Thoracic aorta (tissue), 2 donors: Measurements from ENCODE around the gene DAAM2. TPM values are rescaled to one million over a fixed set of nuclear protein-coding genes. Genes with fewer than 3 reads are reported as not detected.

ENCODE experiments used
- ATAC-seq: fragments of 150-250 bp; one replicate; pipeline ENCODE4 v1.8.0; 2017; ENCODE audit warnings: low read depth; ENCODE audit not compliant: insufficient number of reproducible peaks, low FRiP score
- DNase-seq: peaks from one replicate; pipeline ENCODE4 v3.0.0-alpha.2; 2020; ENCODE audit warnings: low spot score
- H3K27ac ChIP-seq, 2 donors: fragments of 200-600 bp; sonication (generic); 1 replicate in 1 of 2; 2 replicates in 1 of 2; pipeline ENCODE4 v1.5.1; 2016; ENCODE audit warnings: mild to moderate bottlenecking in 2 of 2, moderate library complexity in 2 of 2
- H3K27me3 ChIP-seq: fragments of 200-600 bp; sonication (generic); replicated peaks from 2 replicates; pipeline ENCODE4 v1.6.0; 2016; ENCODE audit warnings: mild to moderate bottlenecking; ENCODE audit not compliant: insufficient read depth
- H3K36me3 ChIP-seq: fragments of 200-600 bp; sonication (generic); one replicate; pipeline ENCODE4 v1.5.1; 2016
- H3K4me1 ChIP-seq, 2 donors: fragments of 200-600 bp; sonication (generic); 1 replicate in 1 of 2; 2 replicates in 1 of 2; pipeline versions ENCODE4 v1.5.1 to v1.6.0; 2016; ENCODE audit warnings: low read depth in 2 of 2, mild to moderate bottlenecking in 1 of 2; ENCODE audit not compliant: control insufficient read depth in 1 of 2
- H3K4me3 ChIP-seq: fragments of 200-600 bp; sonication (generic); 2 replicates; pipeline ENCODE4 v1.5.1; 2016; ENCODE audit warnings: mild to moderate bottlenecking
- H3K9me3 ChIP-seq: fragments of 200-600 bp; sonication (generic); 2 replicates; pipeline ENCODE4 v1.5.1; 2016
- total RNA-seq, 2 donors: library from RNA; depleted of rRNA; stranded (reverse); fragments of >200 nt; gene quantifications; one replicate each; pipeline versions ENCODE4 v1.1.0 to v1.2.3, GENCODE V29; 2016
- TF ChIP-seq, protein P1 (sequence below): fragments of 200-600 bp; sonication (generic); IDR thresholded peaks from one replicate; pipeline ENCODE4 v1.5.1; 2019; ENCODE audit warnings: antibody characterized with exemption

DAAM2 gene
- total RNA-seq, 2 donors from 2014 or later, result 61.5 to 71.5 TPM

DNA sequence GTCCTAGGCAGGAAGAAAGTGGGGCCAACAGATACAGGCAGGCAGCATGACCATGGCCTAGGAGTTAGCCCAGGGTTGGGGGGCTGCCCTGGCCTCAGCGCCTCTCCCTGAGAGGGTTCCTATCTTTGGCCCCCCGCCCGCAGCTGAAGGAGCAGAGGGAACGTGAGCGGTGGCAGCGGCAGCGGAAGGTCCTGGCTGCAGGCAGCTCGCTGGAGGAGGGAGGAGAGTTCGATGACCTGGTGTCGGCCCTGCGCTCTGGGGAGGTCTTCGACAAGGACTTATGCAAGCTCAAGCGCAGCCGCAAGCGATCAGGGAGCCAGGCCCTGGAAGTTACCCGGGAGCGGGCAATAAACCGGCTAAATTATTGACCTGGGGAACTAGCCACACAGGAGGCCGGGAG lies 109.5 kb downstream of the DAAM2 start:
- H3K9me3 ChIP-seq, result no peaks in the 10 kb centered on the region
- no peak for DNase-seq
- H3K36me3 ChIP-seq, result peaks cover 70% of the 10 kb centered on the region
- peaks cover 0 to 6% of the 10 kb centered on the region in 2 donors for H3K4me1 ChIP-seq
- no peak overlapping the region for H3K27ac ChIP-seq
- no peak overlapping the region for H3K4me3 ChIP-seq
- TF ChIP-seq, protein P1, sequence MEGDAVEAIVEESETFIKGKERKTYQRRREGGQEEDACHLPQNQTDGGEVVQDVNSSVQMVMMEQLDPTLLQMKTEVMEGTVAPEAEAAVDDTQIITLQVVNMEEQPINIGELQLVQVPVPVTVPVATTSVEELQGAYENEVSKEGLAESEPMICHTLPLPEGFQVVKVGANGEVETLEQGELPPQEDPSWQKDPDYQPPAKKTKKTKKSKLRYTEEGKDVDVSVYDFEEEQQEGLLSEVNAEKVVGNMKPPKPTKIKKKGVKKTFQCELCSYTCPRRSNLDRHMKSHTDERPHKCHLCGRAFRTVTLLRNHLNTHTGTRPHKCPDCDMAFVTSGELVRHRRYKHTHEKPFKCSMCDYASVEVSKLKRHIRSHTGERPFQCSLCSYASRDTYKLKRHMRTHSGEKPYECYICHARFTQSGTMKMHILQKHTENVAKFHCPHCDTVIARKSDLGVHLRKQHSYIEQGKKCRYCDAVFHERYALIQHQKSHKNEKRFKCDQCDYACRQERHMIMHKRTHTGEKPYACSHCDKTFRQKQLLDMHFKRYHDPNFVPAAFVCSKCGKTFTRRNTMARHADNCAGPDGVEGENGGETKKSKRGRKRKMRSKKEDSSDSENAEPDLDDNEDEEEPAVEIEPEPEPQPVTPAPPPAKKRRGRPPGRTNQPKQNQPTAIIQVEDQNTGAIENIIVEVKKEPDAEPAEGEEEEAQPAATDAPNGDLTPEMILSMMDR, result no peak
- no peak for ATAC-seq
- no peaks in the 10 kb centered on the region for H3K27me3 ChIP-seq

DNA sequence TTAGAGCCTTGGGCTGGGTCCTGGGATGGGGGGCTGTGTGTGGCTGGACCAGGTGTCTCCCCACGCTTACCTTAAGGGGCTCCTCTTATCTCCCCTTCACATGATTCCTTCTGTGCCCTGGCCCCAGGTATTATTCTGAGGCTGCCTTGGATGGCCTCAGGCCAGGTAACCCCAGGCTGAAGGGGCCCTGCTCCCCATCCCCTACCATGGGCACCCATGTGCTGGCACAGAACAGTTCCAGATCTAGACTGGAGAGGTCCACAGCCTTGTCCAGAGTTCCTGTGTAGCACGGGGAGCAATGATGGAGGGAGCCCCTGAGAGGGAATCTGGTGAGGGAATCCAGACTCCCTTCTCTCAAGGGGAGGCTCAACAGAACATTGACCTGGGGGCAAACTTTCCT lies 110.0 kb downstream of the DAAM2 start:
- no peak overlapping the region for H3K27ac ChIP-seq
- no peaks in the 10 kb centered on the region for H3K9me3 ChIP-seq
- H3K36me3 ChIP-seq, result peaks cover 69% of the 10 kb centered on the region
- H3K4me3 ChIP-seq, result no peak overlapping the region
- ATAC-seq (no peak), DNase-seq (no peak)
- peaks cover 0 to 6% of the 10 kb centered on the region in 2 donors for H3K4me1 ChIP-seq
- H3K27me3 ChIP-seq, result no peaks in the 10 kb centered on the region
- TF ChIP-seq, protein P1, result no peak

DNA sequence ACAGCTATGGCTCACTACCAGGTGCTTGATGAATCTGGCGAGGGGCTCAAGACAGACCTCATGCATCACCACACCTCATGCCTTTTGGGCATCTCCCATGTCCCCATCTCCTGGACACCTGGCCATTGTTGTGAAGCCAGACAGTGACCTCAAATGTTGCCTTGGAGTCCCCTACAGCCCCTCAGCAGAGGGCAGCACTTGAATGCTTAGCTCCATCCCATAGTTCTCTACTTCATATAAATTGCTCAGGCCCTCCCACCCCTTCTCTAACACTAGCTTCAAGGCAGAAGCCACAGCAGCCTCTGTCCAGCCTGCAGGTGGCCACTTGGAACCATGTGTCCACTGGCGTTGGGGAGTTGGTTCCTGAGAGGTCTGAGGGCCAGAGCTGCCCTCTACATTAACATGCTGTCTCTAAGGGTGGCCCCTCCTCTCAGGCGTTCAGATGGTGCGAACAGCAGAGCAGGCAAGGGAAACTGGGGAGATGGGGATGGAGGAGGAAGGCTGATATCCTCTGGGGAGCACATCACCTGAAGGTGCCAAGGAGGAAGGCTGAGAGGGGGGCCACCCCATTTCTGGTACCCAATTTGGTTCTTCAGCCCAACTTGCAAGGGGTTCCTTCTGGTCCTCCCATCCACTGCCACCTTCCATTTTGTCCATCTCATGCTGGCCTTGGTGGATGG lies 110.8 kb downstream of the DAAM2 start:
- peaks cover 62% of the 10 kb centered on the region for H3K36me3 ChIP-seq
- DNase-seq, result no peak
- ATAC-seq, result no peak
- no peak overlapping the region for H3K4me3 ChIP-seq
- H3K9me3 ChIP-seq, result no peaks in the 10 kb centered on the region
- TF ChIP-seq, protein P1, result no peak
- no peak overlapping the region for H3K27ac ChIP-seq
- peaks cover 0 to 6% of the 10 kb centered on the region in 2 donors for H3K4me1 ChIP-seq
- H3K27me3 ChIP-seq, result no peaks in the 10 kb centered on the region

DNA sequence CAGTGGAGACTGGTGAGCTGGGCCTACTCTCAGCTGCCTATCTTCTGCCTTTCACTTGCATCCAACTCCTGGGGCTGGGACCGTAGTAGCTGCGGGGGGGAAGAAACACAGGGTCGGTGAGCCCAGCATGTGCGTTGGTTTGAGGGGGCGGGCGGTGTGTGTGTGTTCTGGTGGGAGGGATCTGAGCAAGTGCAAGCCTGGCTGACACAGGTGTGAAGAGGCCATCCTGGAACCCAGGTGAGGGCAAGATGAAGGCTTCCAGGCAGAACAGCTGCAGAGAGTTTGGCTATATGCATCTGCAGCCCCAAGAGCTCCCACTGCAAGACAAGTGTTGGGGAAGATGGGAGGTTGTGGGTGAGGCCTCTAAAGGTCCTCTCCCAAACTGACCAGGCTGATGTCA lies 111.5 kb downstream of the DAAM2 start:
- no peaks in the 10 kb centered on the region for H3K27me3 ChIP-seq
- TF ChIP-seq, protein P1, result no peak
- no peak for ATAC-seq
- H3K9me3 ChIP-seq, result no peaks in the 10 kb centered on the region
- no peak overlapping the region for H3K4me3 ChIP-seq
- H3K4me1 ChIP-seq, result peaks cover 0 to 6% of the 10 kb centered on the region in 2 donors
- no peak overlapping the region for H3K27ac ChIP-seq
- DNase-seq, result no peak
- H3K36me3 ChIP-seq, result peaks cover 58% of the 10 kb centered on the region

DNA sequence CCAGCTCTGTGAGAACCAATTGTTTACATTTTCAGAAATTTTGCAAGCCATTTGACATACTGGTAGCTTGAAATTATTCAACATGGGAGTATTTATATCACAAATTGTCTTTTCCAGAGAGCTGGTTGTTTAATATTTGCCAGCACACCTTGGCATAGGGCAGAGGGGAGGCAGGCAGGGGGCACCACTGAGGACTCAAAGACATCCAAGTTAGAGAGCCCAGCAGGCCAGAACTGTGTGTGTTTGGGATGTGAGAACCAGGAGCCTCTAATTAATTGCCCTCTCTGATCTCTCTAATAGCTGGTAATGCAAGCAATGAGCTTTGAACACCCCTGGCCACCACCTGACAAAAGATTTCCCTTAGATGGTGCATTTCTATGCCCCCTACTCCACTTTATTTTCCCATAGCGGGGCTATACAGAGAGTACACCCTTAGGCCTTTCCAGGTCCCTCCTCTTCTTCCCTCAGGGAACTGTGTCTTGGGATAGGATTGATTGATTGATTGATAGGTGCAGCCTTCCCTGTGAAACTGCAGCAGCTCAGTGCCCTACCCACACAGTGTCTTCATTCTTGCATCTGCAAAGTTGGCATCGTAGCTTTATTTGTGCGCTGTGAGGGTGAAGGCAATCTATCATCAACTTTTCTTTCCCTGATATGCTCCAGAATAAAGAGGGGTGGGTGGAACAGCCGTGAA lies 112.9 kb downstream of the DAAM2 start:
- no peak overlapping the region for H3K4me3 ChIP-seq
- no peak overlapping the region for H3K27ac ChIP-seq

More for the DNA sequence above, 112.9 kb downstream of the DAAM2 start:
- H3K36me3 ChIP-seq, result peaks cover 52% of the 10 kb centered on the region
- TF ChIP-seq, protein P1, result no peak
- H3K27me3 ChIP-seq, result no peaks in the 10 kb centered on the region
- H3K4me1 ChIP-seq, result peaks cover 0 to 6% of the 10 kb centered on the region in 2 donors
- no peak for DNase-seq
- no peaks in the 10 kb centered on the region for H3K9me3 ChIP-seq
- ATAC-seq, result no peak
